Measurements from ENCODE around the gene ZDHHC20.
"Not testable (repeated sequence)": the region's sequence is repeated elsewhere in the genome, so short reads cannot be mapped to it uniquely, and the experiment has no call there.

The ZDHHC20 gene

GRCh38 chr13:21436582-21436981 lies 22.5 kb downstream of the ZDHHC20 start:
- Histone ChIP-seq H3K36me3 (ENCODE audit: control insufficient read depth, insufficient read depth, low read length) (peaks cover 9% of the 10 kb centered on the region), H3K4me3 (ENCODE audit: insufficient read depth, low read depth, low read length) (no peak overlapping the region), H3K9me3 (ENCODE audit: control insufficient read depth, low read length) (peaks cover 4% of the 10 kb centered on the region), H3K27ac (ENCODE audit: insufficient read depth, low read depth, low read length, poor library complexity, severe bottlenecking) (no peak overlapping the region), H3K4me1 (ENCODE audit: control insufficient read depth, insufficient read depth, low read length) (no peaks in the 10 kb centered on the region), H3K27me3 (ENCODE audit: control insufficient read depth, insufficient read depth, low read length, poor library complexity, severe bottlenecking) (no peaks in the 10 kb centered on the region)
- 95% methylated on average over 4 of the region's 6 CpGs for WGBS, 2 experiments

- H3K27ac ChIP-seq (ENCODE audit: insufficient read depth, low read depth, low read length, poor library complexity, severe bottlenecking): no peak overlapping the region
- 91 to 95% methylated on average over 1 of the region's 2 CpGs for WGBS, 2 experiments
- peaks cover 9% of the 10 kb centered on the region for H3K36me3 ChIP-seq (ENCODE audit: control insufficient read depth, insufficient read depth, low read length)
- H3K4me3 ChIP-seq (ENCODE audit: insufficient read depth, low read depth, low read length): no peak overlapping the region
- peaks cover 4% of the 10 kb centered on the region for H3K9me3 ChIP-seq (ENCODE audit: control insufficient read depth, low read length)
- no peaks in the 10 kb centered on the region for H3K27me3 ChIP-seq (ENCODE audit: control insufficient read depth, insufficient read depth, low read length, poor library complexity, severe bottlenecking)
- H3K4me1 ChIP-seq (ENCODE audit: control insufficient read depth, insufficient read depth, low read length): no peaks in the 10 kb centered on the region
Observed at GRCh38 chr13:21435687-21436151, 23.4 kb downstream of the ZDHHC20 start.

- H3K27ac ChIP-seq (ENCODE audit: insufficient read depth, low read depth, low read length, poor library complexity, severe bottlenecking): no peak overlapping the region
Observed at GRCh38 chr13:21435231-21435630, 23.9 kb downstream of the ZDHHC20 start.

GRCh38 chr13:21434588-21434987 lies 24.5 kb downstream of the ZDHHC20 start:
- no peak overlapping the region for H3K4me3 ChIP-seq (ENCODE audit: insufficient read depth, low read depth, low read length)
- 91% methylated on average over 3 of the region's 3 CpGs for WGBS, 2 experiments
- peaks cover 4% of the 10 kb centered on the region for H3K9me3 ChIP-seq (ENCODE audit: control insufficient read depth, low read length)
- H3K36me3 ChIP-seq (ENCODE audit: control insufficient read depth, insufficient read depth, low read length): peaks cover 9% of the 10 kb centered on the region
- H3K27ac ChIP-seq (ENCODE audit: insufficient read depth, low read depth, low read length, poor library complexity, severe bottlenecking): no peak overlapping the region
- H3K27me3 ChIP-seq (ENCODE audit: control insufficient read depth, insufficient read depth, low read length, poor library complexity, severe bottlenecking): no peaks in the 10 kb centered on the region
- H3K4me1 ChIP-seq (ENCODE audit: control insufficient read depth, insufficient read depth, low read length): no peaks in the 10 kb centered on the region

More at GRCh38 chr13:21435231-21435630, 23.9 kb downstream of the ZDHHC20 start:
- H3K9me3 ChIP-seq (ENCODE audit: control insufficient read depth, low read length): peaks cover 4% of the 10 kb centered on the region
- H3K4me3 ChIP-seq (ENCODE audit: insufficient read depth, low read depth, low read length): no peak overlapping the region
- WGBS, 2 experiments: 100% methylated on average over 2 of the region's 2 CpGs; no CpG with 5 or more reads in 1 of the 2 experiments
- peaks cover 9% of the 10 kb centered on the region for H3K36me3 ChIP-seq (ENCODE audit: control insufficient read depth, insufficient read depth, low read length)
- H3K4me1 ChIP-seq (ENCODE audit: control insufficient read depth, insufficient read depth, low read length): no peaks in the 10 kb centered on the region
- no peaks in the 10 kb centered on the region for H3K27me3 ChIP-seq (ENCODE audit: control insufficient read depth, insufficient read depth, low read length, poor library complexity, severe bottlenecking)

- no peaks in the 10 kb centered on the region for H3K36me3 ChIP-seq (ENCODE audit: control insufficient read depth, insufficient read depth, low read length)
- H3K9me3 ChIP-seq (ENCODE audit: control insufficient read depth, low read length): no peaks in the 10 kb centered on the region
- WGBS, 2 experiments: 68 to 78% methylated on average over 1 to 2 of the region's 2 CpGs
- H3K4me3 ChIP-seq (ENCODE audit: insufficient read depth, low read depth, low read length): no peak overlapping the region
- no peaks in the 10 kb centered on the region for H3K27me3 ChIP-seq (ENCODE audit: control insufficient read depth, insufficient read depth, low read length, poor library complexity, severe bottlenecking)
- no peaks in the 10 kb centered on the region for H3K4me1 ChIP-seq (ENCODE audit: control insufficient read depth, insufficient read depth, low read length)
- no peak overlapping the region for H3K27ac ChIP-seq (ENCODE audit: insufficient read depth, low read depth, low read length, poor library complexity, severe bottlenecking)
Observed at GRCh38 chr13:21429211-21429610, 29.9 kb downstream of the ZDHHC20 start.

GRCh38 chr13:21427741-21428140 lies 31.4 kb downstream of the ZDHHC20 start:
- Histone ChIP-seq H3K27me3 (ENCODE audit: control insufficient read depth, insufficient read depth, low read length, poor library complexity, severe bottlenecking) (no peaks in the 10 kb centered on the region), H3K4me1 (ENCODE audit: control insufficient read depth, insufficient read depth, low read length) (no peaks in the 10 kb centered on the region), H3K9me3 (ENCODE audit: control insufficient read depth, low read length) (no peaks in the 10 kb centered on the region), H3K4me3 (ENCODE audit: insufficient read depth, low read depth, low read length) (no peak overlapping the region), H3K27ac (ENCODE audit: insufficient read depth, low read depth, low read length, poor library complexity, severe bottlenecking) (no peak overlapping the region), H3K36me3 (ENCODE audit: control insufficient read depth, insufficient read depth, low read length) (no peaks in the 10 kb centered on the region)
- WGBS, 2 experiments: 95 to 97% methylated on average over 2 of the region's 2 CpGs

- no peak overlapping the region for H3K27ac ChIP-seq (ENCODE audit: insufficient read depth, low read depth, low read length, poor library complexity, severe bottlenecking)
- 87 to 96% methylated on average over 1 of the region's 1 CpG for WGBS, 2 experiments
- H3K36me3 ChIP-seq (ENCODE audit: control insufficient read depth, insufficient read depth, low read length): no peaks in the 10 kb centered on the region
- H3K4me1 ChIP-seq (ENCODE audit: control insufficient read depth, insufficient read depth, low read length): no peaks in the 10 kb centered on the region
- no peak overlapping the region for H3K4me3 ChIP-seq (ENCODE audit: insufficient read depth, low read depth, low read length)
- no peaks in the 10 kb centered on the region for H3K9me3 ChIP-seq (ENCODE audit: control insufficient read depth, low read length)
- H3K27me3 ChIP-seq (ENCODE audit: control insufficient read depth, insufficient read depth, low read length, poor library complexity, severe bottlenecking): no peaks in the 10 kb centered on the region
Observed at GRCh38 chr13:21426238-21426637, 32.9 kb downstream of the ZDHHC20 start.

- WGBS, 2 experiments: 97% methylated on average over 2 of the region's 3 CpGs; no CpG with 5 or more reads in 1 of the 2 experiments
- no peaks in the 10 kb centered on the region for H3K9me3 ChIP-seq (ENCODE audit: control insufficient read depth, low read length)
Observed at GRCh38 chr13:21420706-21421105, 38.4 kb downstream of the ZDHHC20 start.

GRCh38 chr13:21413013-21413412 lies 46.1 kb downstream of the ZDHHC20 start:
- Histone ChIP-seq H3K36me3 (ENCODE audit: control insufficient read depth, insufficient read depth, low read length) (peaks cover 14% of the 10 kb centered on the region), H3K9me3 (ENCODE audit: control insufficient read depth, low read length) (no peaks in the 10 kb centered on the region), H3K4me3 (ENCODE audit: insufficient read depth, low read depth, low read length) (no peak overlapping the region), H3K27ac (ENCODE audit: insufficient read depth, low read depth, low read length, poor library complexity, severe bottlenecking) (no peak overlapping the region), H3K27me3 (ENCODE audit: control insufficient read depth, insufficient read depth, low read length, poor library complexity, severe bottlenecking) (no peaks in the 10 kb centered on the region), H3K4me1 (ENCODE audit: control insufficient read depth, insufficient read depth, low read length) (no peaks in the 10 kb centered on the region)
- WGBS, 2 experiments: 62 to 95% methylated on average over 1 of the region's 1 CpG

More at GRCh38 chr13:21420706-21421105, 38.4 kb downstream of the ZDHHC20 start:
- Histone ChIP-seq H3K27ac (ENCODE audit: insufficient read depth, low read depth, low read length, poor library complexity, severe bottlenecking) (no peak overlapping the region), H3K27me3 (ENCODE audit: control insufficient read depth, insufficient read depth, low read length, poor library complexity, severe bottlenecking) (no peaks in the 10 kb centered on the region), H3K36me3 (ENCODE audit: control insufficient read depth, insufficient read depth, low read length) (no peaks in the 10 kb centered on the region), H3K4me1 (ENCODE audit: control insufficient read depth, insufficient read depth, low read length) (no peaks in the 10 kb centered on the region), H3K4me3 (ENCODE audit: insufficient read depth, low read depth, low read length) (no peak overlapping the region)

GRCh38 chr13:21410453-21410852 lies 48.6 kb downstream of the ZDHHC20 start:
- WGBS, 2 experiments: 13 to 24% methylated on average over 2 of the region's 2 CpGs

GRCh38 chr13:21405309-21405708 lies 53.8 kb downstream of the ZDHHC20 start:
- no peak overlapping the region for H3K27ac ChIP-seq (ENCODE audit: insufficient read depth, low read depth, low read length, poor library complexity, severe bottlenecking)
- no peaks in the 10 kb centered on the region for H3K27me3 ChIP-seq (ENCODE audit: control insufficient read depth, insufficient read depth, low read length, poor library complexity, severe bottlenecking)
- H3K4me1 ChIP-seq (ENCODE audit: control insufficient read depth, insufficient read depth, low read length): no peaks in the 10 kb centered on the region
- no peak overlapping the region for H3K4me3 ChIP-seq (ENCODE audit: insufficient read depth, low read depth, low read length)
- 94 to 95% methylated on average over 1 of the region's 1 CpG for WGBS, 2 experiments
- peaks cover 7% of the 10 kb centered on the region for H3K36me3 ChIP-seq (ENCODE audit: control insufficient read depth, insufficient read depth, low read length)
- H3K9me3 ChIP-seq (ENCODE audit: control insufficient read depth, low read length): no peaks in the 10 kb centered on the region

More at GRCh38 chr13:21410453-21410852, 48.6 kb downstream of the ZDHHC20 start:
- H3K36me3 ChIP-seq (ENCODE audit: control insufficient read depth, insufficient read depth, low read length): peaks cover 14% of the 10 kb centered on the region
- H3K4me3 ChIP-seq (ENCODE audit: insufficient read depth, low read depth, low read length); H3K9me3 ChIP-seq (ENCODE audit: control insufficient read depth, low read length); H3K27ac ChIP-seq (ENCODE audit: insufficient read depth, low read depth, low read length, poor library complexity, severe bottlenecking); H3K4me1 ChIP-seq (ENCODE audit: control insufficient read depth, insufficient read depth, low read length); H3K27me3 ChIP-seq (ENCODE audit: control insufficient read depth, insufficient read depth, low read length, poor library complexity, severe bottlenecking): not testable (repeated sequence)

All from ectodermal cell (in vitro differentiated cells).